GM19468 (cell line): ENCODE measurements around the gene LRRC70.

Experiments used
- ATAC-seq: cut with Tn5 transposase; IDR thresholded peaks from one replicate; pipeline ENCODE4 v1.9.1; 2021; ENCODE audit warnings: mild to moderate bottlenecking, moderate library complexity, moderate number of reproducible peaks; ENCODE audit not compliant: unreplicated experiment; ENCODE audit errors: extremely low read depth

LRRC70 gene

GRCh38 chr5:62572918-62573514, 5.6 kb upstream of the LRRC70 start:
- no peak for ATAC-seq

- no peak for ATAC-seq
Observed at GRCh38 chr5:62574599-62574998, 4.0 kb upstream of the LRRC70 start.

- ATAC-seq: no peak
Observed at GRCh38 chr5:62575066-62575465, 3.6 kb upstream of the LRRC70 start.

GRCh38 chr5:62575489-62575888, 3.1 kb upstream of the LRRC70 start:
- no peak for ATAC-seq

GRCh38 chr5:62576570-62577170, 1.9 kb upstream of the LRRC70 start:
- no peak for ATAC-seq

GRCh38 chr5:62577488-62577887, 1.1 kb upstream of the LRRC70 start:
- no peak for ATAC-seq

- no peak for ATAC-seq
Observed at GRCh38 chr5:62579761-62580160, 1.1 kb downstream of the LRRC70 start.

GRCh38 chr5:62581836-62582597, 3.4 kb downstream of the LRRC70 start:
- ATAC-seq: no peak

- no peak for ATAC-seq
Observed at GRCh38 chr5:62584391-62584790, 5.8 kb downstream of the LRRC70 start.

- no peak for ATAC-seq
Observed at GRCh38 chr5:62585306-62585705, 6.7 kb downstream of the LRRC70 start.

- no peak for ATAC-seq
Observed at GRCh38 chr5:62585751-62586150, 7.1 kb downstream of the LRRC70 start.

GRCh38 chr5:62587737-62588136, 9.1 kb downstream of the LRRC70 start:
- ATAC-seq: no peak

- ATAC-seq: no peak
Observed at GRCh38 chr5:62588668-62589067, 10.0 kb downstream of the LRRC70 start.

GRCh38 chr5:62589504-62589903, 10.9 kb downstream of the LRRC70 start:
- ATAC-seq: no peak

GRCh38 chr5:62590387-62590786, 11.8 kb downstream of the LRRC70 start:
- no peak for ATAC-seq

- ATAC-seq: no peak
Observed at GRCh38 chr5:62592558-62592957, 13.9 kb downstream of the LRRC70 start.

- ATAC-seq: no peak
Observed at GRCh38 chr5:62593331-62593730, 14.7 kb downstream of the LRRC70 start.

GRCh38 chr5:62594364-62594984, 15.9 kb downstream of the LRRC70 start:
- ATAC-seq: no peak

GRCh38 chr5:62596096-62596495, 17.5 kb downstream of the LRRC70 start:
- ATAC-seq: no peak

- no peak for ATAC-seq
Observed at GRCh38 chr5:62596691-62597090, 18.1 kb downstream of the LRRC70 start.

GRCh38 chr5:62597314-62597713, 18.7 kb downstream of the LRRC70 start:
- no peak for ATAC-seq
